ENCODE data around the gene LKAAEAR1.

Gene LKAAEAR1

GRCh38 chr20:64103871-64104666 lies 19.9 kb upstream of the LKAAEAR1 start:
- H3K27me3 ChIP-seq (ENCODE audit: control insufficient read depth in 1 of 2, insufficient read depth in 2 of 2, low read length in 2 of 2), result peaks cover 30 to 38% of the 10 kb centered on the region in 2 donors
- H3K9ac ChIP-seq (ENCODE audit: low read length in 2 of 2), result no peak overlapping the region
- H3K27ac ChIP-seq (ENCODE audit: low read length), result no peak overlapping the region
- no peaks in the 10 kb centered on the region for H3K9me3 ChIP-seq (ENCODE audit: control insufficient read depth in 2 of 2, low read length in 2 of 2)
- H3K4me3 ChIP-seq (ENCODE audit: low read length in 2 of 2), result no peak overlapping the region
- peaks cover 6% of the 10 kb centered on the region for H3K4me1 ChIP-seq (ENCODE audit: control insufficient read depth, insufficient read depth, low read length)
- H3K36me3 ChIP-seq (ENCODE audit: control insufficient read depth in 2 of 2, insufficient read depth in 2 of 2, low read length in 2 of 2), result no peaks in the 10 kb centered on the region

GRCh38 chr20:64102647-64103354 lies 18.6 kb upstream of the LKAAEAR1 start:
- Histone ChIP-seq H3K9ac (ENCODE audit: low read length in 2 of 2) (no peak overlapping the region), H3K36me3 (ENCODE audit: control insufficient read depth in 2 of 2, insufficient read depth in 2 of 2, low read length in 2 of 2) (no peaks in the 10 kb centered on the region), H3K27ac (ENCODE audit: low read length) (no peak overlapping the region), H3K4me1 (ENCODE audit: control insufficient read depth, insufficient read depth, low read length) (peaks cover 6% of the 10 kb centered on the region), H3K27me3 (ENCODE audit: control insufficient read depth in 1 of 2, insufficient read depth in 2 of 2, low read length in 2 of 2) (peaks cover 32 to 39% of the 10 kb centered on the region in 2 donors), H3K4me3 (ENCODE audit: low read length in 2 of 2) (no peak overlapping the region), H3K9me3 (ENCODE audit: control insufficient read depth in 2 of 2, low read length in 2 of 2) (no peaks in the 10 kb centered on the region)

GRCh38 chr20:64101731-64102621 lies 17.8 kb upstream of the LKAAEAR1 start:
- Histone ChIP-seq H3K4me1 (ENCODE audit: control insufficient read depth, insufficient read depth, low read length) (peaks cover 6% of the 10 kb centered on the region), H3K27ac (ENCODE audit: low read length) (no peak overlapping the region), H3K36me3 (ENCODE audit: control insufficient read depth in 2 of 2, insufficient read depth in 2 of 2, low read length in 2 of 2) (no peaks in the 10 kb centered on the region), H3K4me3 (ENCODE audit: low read length in 2 of 2) (peak overlapping the region in 1 of 2 donors; percentile 35), H3K9ac (ENCODE audit: low read length in 2 of 2) (no peak overlapping the region), H3K27me3 (ENCODE audit: control insufficient read depth in 1 of 2, insufficient read depth in 2 of 2, low read length in 2 of 2) (peaks cover 32 to 42% of the 10 kb centered on the region in 2 donors), H3K9me3 (ENCODE audit: control insufficient read depth in 2 of 2, low read length in 2 of 2) (no peaks in the 10 kb centered on the region)

- Histone ChIP-seq H3K27me3 (ENCODE audit: control insufficient read depth in 1 of 2, insufficient read depth in 2 of 2, low read length in 2 of 2) (peaks cover 36 to 46% of the 10 kb centered on the region in 2 donors), H3K9me3 (ENCODE audit: control insufficient read depth in 2 of 2, low read length in 2 of 2) (no peaks in the 10 kb centered on the region), H3K9ac (ENCODE audit: low read length in 2 of 2) (no peak overlapping the region), H3K4me1 (ENCODE audit: control insufficient read depth, insufficient read depth, low read length) (peaks cover 6% of the 10 kb centered on the region), H3K4me3 (ENCODE audit: low read length in 2 of 2) (no peak overlapping the region), H3K36me3 (ENCODE audit: control insufficient read depth in 2 of 2, insufficient read depth in 2 of 2, low read length in 2 of 2) (no peaks in the 10 kb centered on the region), H3K27ac (ENCODE audit: low read length) (no peak overlapping the region)
Observed at GRCh38 chr20:64100946-64101688, 16.9 kb upstream of the LKAAEAR1 start.

GRCh38 chr20:64100566-64100888 lies 16.3 kb upstream of the LKAAEAR1 start:
- H3K27me3 ChIP-seq (ENCODE audit: control insufficient read depth in 1 of 2, insufficient read depth in 2 of 2, low read length in 2 of 2), result peaks cover 38 to 50% of the 10 kb centered on the region in 2 donors
- no peak overlapping the region for H3K27ac ChIP-seq (ENCODE audit: low read length)

GRCh38 chr20:64099880-64100565 lies 15.8 kb upstream of the LKAAEAR1 start:
- H3K4me3 ChIP-seq (ENCODE audit: low read length in 2 of 2), result no peak overlapping the region
- H3K36me3 ChIP-seq (ENCODE audit: control insufficient read depth in 2 of 2, insufficient read depth in 2 of 2, low read length in 2 of 2), result no peaks in the 10 kb centered on the region
- H3K9ac ChIP-seq (ENCODE audit: low read length in 2 of 2), result no peak overlapping the region
- H3K9me3 ChIP-seq (ENCODE audit: control insufficient read depth in 2 of 2, low read length in 2 of 2), result no peaks in the 10 kb centered on the region
- no peak overlapping the region for H3K27ac ChIP-seq (ENCODE audit: low read length)
- H3K4me1 ChIP-seq (ENCODE audit: control insufficient read depth, insufficient read depth, low read length), result peaks cover 6% of the 10 kb centered on the region
- peaks cover 36 to 50% of the 10 kb centered on the region in 2 donors for H3K27me3 ChIP-seq (ENCODE audit: control insufficient read depth in 1 of 2, insufficient read depth in 2 of 2, low read length in 2 of 2)

More at GRCh38 chr20:64100566-64100888, 16.3 kb upstream of the LKAAEAR1 start:
- Histone ChIP-seq H3K36me3 (ENCODE audit: control insufficient read depth in 2 of 2, insufficient read depth in 2 of 2, low read length in 2 of 2) (no peaks in the 10 kb centered on the region), H3K9me3 (ENCODE audit: control insufficient read depth in 2 of 2, low read length in 2 of 2) (no peaks in the 10 kb centered on the region), H3K4me1 (ENCODE audit: control insufficient read depth, insufficient read depth, low read length) (peaks cover 6% of the 10 kb centered on the region), H3K4me3 (ENCODE audit: low read length in 2 of 2) (no peak overlapping the region), H3K9ac (ENCODE audit: low read length in 2 of 2) (no peak overlapping the region)

GRCh38 chr20:64099086-64099786 lies 15.0 kb upstream of the LKAAEAR1 start:
- Histone ChIP-seq H3K27me3 (ENCODE audit: control insufficient read depth in 1 of 2, insufficient read depth in 2 of 2, low read length in 2 of 2) (peaks cover 36 to 50% of the 10 kb centered on the region in 2 donors), H3K36me3 (ENCODE audit: control insufficient read depth in 2 of 2, insufficient read depth in 2 of 2, low read length in 2 of 2) (no peaks in the 10 kb centered on the region), H3K4me3 (ENCODE audit: low read length in 2 of 2) (no peak overlapping the region), H3K9ac (ENCODE audit: low read length in 2 of 2) (no peak overlapping the region), H3K27ac (ENCODE audit: low read length) (no peak overlapping the region), H3K9me3 (ENCODE audit: control insufficient read depth in 2 of 2, low read length in 2 of 2) (no peaks in the 10 kb centered on the region), H3K4me1 (ENCODE audit: control insufficient read depth, insufficient read depth, low read length) (peaks cover 6% of the 10 kb centered on the region)

GRCh38 chr20:64098471-64099013 lies 14.3 kb upstream of the LKAAEAR1 start:
- no peaks in the 10 kb centered on the region for H3K36me3 ChIP-seq (ENCODE audit: control insufficient read depth in 2 of 2, insufficient read depth in 2 of 2, low read length in 2 of 2)
- H3K9ac ChIP-seq (ENCODE audit: low read length in 2 of 2), result no peak overlapping the region
- H3K4me3 ChIP-seq (ENCODE audit: low read length in 2 of 2), result no peak overlapping the region
- peaks cover 34 to 46% of the 10 kb centered on the region in 2 donors for H3K27me3 ChIP-seq (ENCODE audit: control insufficient read depth in 1 of 2, insufficient read depth in 2 of 2, low read length in 2 of 2)
- H3K4me1 ChIP-seq (ENCODE audit: control insufficient read depth, insufficient read depth, low read length), result peaks cover 6% of the 10 kb centered on the region
- no peak overlapping the region for H3K27ac ChIP-seq (ENCODE audit: low read length)
- no peaks in the 10 kb centered on the region for H3K9me3 ChIP-seq (ENCODE audit: control insufficient read depth in 2 of 2, low read length in 2 of 2)

- Histone ChIP-seq H3K27ac (ENCODE audit: low read length) (no peak overlapping the region), H3K4me3 (ENCODE audit: low read length in 2 of 2) (no peak overlapping the region), H3K9me3 (ENCODE audit: control insufficient read depth in 2 of 2, low read length in 2 of 2) (no peaks in the 10 kb centered on the region), H3K4me1 (ENCODE audit: control insufficient read depth, insufficient read depth, low read length) (peaks cover 1% of the 10 kb centered on the region), H3K27me3 (ENCODE audit: control insufficient read depth in 1 of 2, insufficient read depth in 2 of 2, low read length in 2 of 2) (peaks cover 30 to 35% of the 10 kb centered on the region in 2 donors), H3K36me3 (ENCODE audit: control insufficient read depth in 2 of 2, insufficient read depth in 2 of 2, low read length in 2 of 2) (no peaks in the 10 kb centered on the region), H3K9ac (ENCODE audit: low read length in 2 of 2) (no peak overlapping the region)
Observed at GRCh38 chr20:64096535-64096934, 12.3 kb upstream of the LKAAEAR1 start.
